Neural cell (in vitro differentiated cells): ENCODE measurements around the gene YPEL2. TPM values are rescaled to one million over a fixed set of nuclear protein-coding genes. Genes with fewer than 3 reads are reported as not detected.

Experiments used
- H2AFZ ChIP-seq: fragments of 200-600, 300-800 bp; sonication (generic), shearing (Covaris generic); 2 replicates; pipeline ENCODE4 v1.6.0; 2014; ENCODE audit warnings: low read depth, mild to moderate bottlenecking, antibody characterized with exemption, low read length, moderate library complexity
- H3F3A ChIP-seq: fragments of 200-600 bp; shearing (Covaris generic); 2 replicates; pipeline ENCODE4 v1.6.1; 2016; ENCODE audit warnings: mild to moderate bottlenecking, moderate library complexity, mixed read lengths, antibody characterized with exemption, low read length; ENCODE audit not compliant: insufficient read depth, poor library complexity, severe bottlenecking
- H3K27ac ChIP-seq: fragments of 200-600, 300-800 bp; sonication (generic), shearing (Covaris generic); 2 replicates; pipeline ENCODE4 v1.5.1; 2014; ENCODE audit warnings: mild to moderate bottlenecking, low read length, moderate library complexity
- H3K27me3 ChIP-seq: fragments of 300-800, 200-600 bp; sonication (generic), shearing (Covaris generic); 2 replicates; pipeline ENCODE4 v1.6.0; 2014; ENCODE audit warnings: mild to moderate bottlenecking, low read depth, low read length, moderate library complexity; ENCODE audit not compliant: insufficient read depth
- H3K36me3 ChIP-seq: fragments of 300-800, 200-600 bp; sonication (generic), shearing (Covaris generic); 2 replicates; pipeline ENCODE4 v1.5.1; 2014; ENCODE audit warnings: mild to moderate bottlenecking, antibody characterized with exemption, low read length, moderate library complexity; ENCODE audit not compliant: insufficient read depth
- H3K4me2 ChIP-seq: fragments of 300-800, 200-600 bp; sonication (generic), shearing (Covaris generic); 2 replicates; pipeline ENCODE4 v1.6.0; 2014; ENCODE audit warnings: mild to moderate bottlenecking, low read length
- H3K4me3 ChIP-seq: fragments of 300-800, 200-600 bp; sonication (generic), shearing (Covaris generic); 2 replicates; pipeline ENCODE4 v1.5.1; 2014; ENCODE audit warnings: mild to moderate bottlenecking, low read length, moderate library complexity
- H3K79me2 ChIP-seq: fragments of 200-600 bp; shearing (Covaris generic); replicated peaks from 2 replicates; pipeline ENCODE4 v1.6.0; 2014; ENCODE audit warnings: mild to moderate bottlenecking, low read length, moderate library complexity; ENCODE audit not compliant: insufficient read depth
- H3K9ac ChIP-seq: fragments of 300-800, 200-600 bp; sonication (generic), shearing (Covaris generic); 2 replicates; pipeline ENCODE4 v1.6.1; 2016; ENCODE audit warnings: mild to moderate bottlenecking, low read length, mixed read lengths
- H3K9me2 ChIP-seq: fragments of 200-600 bp; shearing (Covaris generic); 2 replicates; pipeline ENCODE4 v1.6.1; 2016; ENCODE audit warnings: mild to moderate bottlenecking, low read length, mixed read lengths; ENCODE audit not compliant: insufficient read depth
- H3K9me3 ChIP-seq: fragments of 200-600, 300-800 bp; sonication (generic), shearing (Covaris generic); 2 replicates; pipeline ENCODE4 v1.6.1; 2016; ENCODE audit warnings: mild to moderate bottlenecking, mixed run types, low read length, moderate library complexity, mixed read lengths
- H4K20me1 ChIP-seq: fragments of 200-600 bp; shearing (Covaris generic); 2 replicates; pipeline ENCODE4 v1.6.1; 2016; ENCODE audit warnings: mild to moderate bottlenecking, mixed run types; ENCODE audit not compliant: insufficient read depth
- CTCF ChIP-seq: fragments of 450-650 bp; IDR thresholded peaks from 2 replicates; pipeline ENCODE4 v1.5.1; 2014; ENCODE audit warnings: antibody characterized with exemption, mild to moderate bottlenecking, moderate library complexity; ENCODE audit not compliant: poor library complexity, severe bottlenecking
- EP300 ChIP-seq: fragments of 450-650 bp; conservative IDR thresholded peaks from 2 replicates; pipeline ENCODE4 v1.6.1; 2014; ENCODE audit warnings: antibody characterized with exemption, mild to moderate bottlenecking, moderate library complexity; ENCODE audit not compliant: poor library complexity, severe bottlenecking
- EZH2 ChIP-seq: fragments of 200-600, 300-800 bp; shearing (Covaris generic), sonication (generic); IDR thresholded peaks from 2 replicates; pipeline ENCODE4 v1.6.1; 2014; ENCODE audit warnings: antibody characterized with exemption, low read length, borderline replicate concordance, mild to moderate bottlenecking; ENCODE audit not compliant: insufficient read depth, poor library complexity, severe bottlenecking
- MXI1 ChIP-seq: fragments of 450-650 bp; conservative IDR thresholded peaks from 2 replicates; pipeline ENCODE4 v1.6.1; 2014; ENCODE audit warnings: antibody characterized with exemption, mild to moderate bottlenecking; ENCODE audit not compliant: poor library complexity, severe bottlenecking
- POLR2AphosphoS5 ChIP-seq: IDR thresholded peaks from 2 replicates; pipeline ENCODE4 v1.6.1; 2012
- RAD21 ChIP-seq: fragments of 450-650 bp; conservative IDR thresholded peaks from 2 replicates; pipeline ENCODE4 v1.6.1; 2014; ENCODE audit warnings: antibody characterized with exemption, mild to moderate bottlenecking, moderate library complexity
- REST ChIP-seq: IDR thresholded peaks from 2 replicates; pipeline ENCODE4 v1.6.1; 2012; ENCODE audit warnings: borderline replicate concordance
- SMC3 ChIP-seq: fragments of 450-650 bp; conservative IDR thresholded peaks from 2 replicates; pipeline ENCODE4 v1.6.1; 2014; ENCODE audit warnings: antibody characterized with exemption, mild to moderate bottlenecking, moderate library complexity; ENCODE audit not compliant: poor library complexity
- TAF1 ChIP-seq: IDR thresholded peaks from 2 replicates; pipeline ENCODE4 v1.6.1; 2012; ENCODE audit warnings: low read depth
- polyA plus RNA-seq: library from polyadenylated mRNA; depleted of rRNA; stranded (reverse); fragments of >200 nt; gene quantifications from 2 replicates; pipeline ENCODE4 v1.2.3, GENCODE V29; 2014

Gene YPEL2
- polyA plus RNA-seq, 1 donor from 2014 or later: 17.0 TPM

- TF ChIP-seq POLR2AphosphoS5 (no peak), TAF1 (no peak), REST (no peak), CTCF (no peak), EZH2 (no peak)
- Histone ChIP-seq H3K9me2 (no peaks in the 10 kb centered on the region), H3K9me3 (no peaks in the 10 kb centered on the region), H3K4me3 (no peak overlapping the region), H3K4me2 (no peak overlapping the region), H3K36me3 (no peaks in the 10 kb centered on the region), H3K27me3 (no peaks in the 10 kb centered on the region), H3F3A (no peaks in the 10 kb centered on the region), H3K79me2 (no peaks in the 10 kb centered on the region), H3K9ac (no peak overlapping the region), H4K20me1 (no peaks in the 10 kb centered on the region), H3K27ac (no peak overlapping the region), H2AFZ (no peak overlapping the region)
Observed at GRCh38 chr17:59413014-59413766, 81.7 kb downstream of the YPEL2 start.

GRCh38 chr17:59415397-59415796, 83.9 kb downstream of the YPEL2 start:
- Histone ChIP-seq H3K9me2 (no peaks in the 10 kb centered on the region), H3F3A (no peaks in the 10 kb centered on the region), H3K4me2 (no peak overlapping the region), H3K9ac (no peak overlapping the region), H3K79me2 (no peaks in the 10 kb centered on the region), H3K4me3 (no peak overlapping the region), H3K9me3 (no peaks in the 10 kb centered on the region), H4K20me1 (no peaks in the 10 kb centered on the region), H2AFZ (no peak overlapping the region), H3K36me3 (no peaks in the 10 kb centered on the region), H3K27ac (no peak overlapping the region), H3K27me3 (no peaks in the 10 kb centered on the region)
- TF ChIP-seq EZH2 (no peak), MXI1 (no peak), RAD21 (no peak), SMC3 (no peak), EP300 (no peak), TAF1 (no peak), REST (no peak)
